ENCODE data around the gene ZNF691. TPM values are rescaled to one million over a fixed set of nuclear protein-coding genes. Genes with fewer than 3 reads are reported as not detected.
"Not testable (repeated sequence)": the region's sequence is repeated elsewhere in the genome, so short reads cannot be mapped to it uniquely, and the experiment has no call there.

Gene ZNF691
- total RNA-seq, 2 donors from 2014 or later: 7.5 to 8.8 TPM

DNA sequence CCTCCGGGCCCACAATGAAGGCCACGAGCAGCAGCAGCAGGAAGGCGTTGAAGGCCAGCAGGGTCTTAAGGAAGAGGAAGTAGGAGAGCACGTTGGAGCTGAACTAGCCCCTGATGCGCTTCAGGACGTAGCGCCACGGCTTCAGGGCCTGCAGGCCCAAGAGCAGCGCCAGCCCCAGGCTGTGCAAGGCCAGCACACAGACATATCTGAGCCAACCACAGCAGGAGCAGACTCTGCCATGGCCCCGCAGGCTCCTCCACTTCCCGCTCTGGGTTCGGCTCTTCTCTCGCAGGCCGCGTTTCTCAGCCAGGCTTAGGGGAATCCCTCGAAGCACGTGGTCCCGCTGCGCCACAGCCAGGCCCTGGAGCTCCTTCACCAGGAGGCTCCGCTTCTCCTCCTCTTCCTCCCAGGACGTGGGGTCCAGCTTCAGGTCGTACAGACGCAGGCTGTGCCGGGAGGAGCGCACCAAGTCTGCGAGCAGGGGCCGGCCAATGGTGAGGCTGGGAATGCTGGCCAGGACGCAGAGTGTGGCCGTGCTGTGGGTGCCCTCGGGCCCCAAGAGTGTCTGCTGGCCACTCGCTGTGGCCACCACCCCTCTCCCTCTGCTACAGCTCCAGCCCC lies 41.7 kb downstream of the ZNF691 start:
- intact Hi-C loops (cut with DNase I): no loop called here
- no peak for ATAC-seq
- no peak for DNase-seq

DNA sequence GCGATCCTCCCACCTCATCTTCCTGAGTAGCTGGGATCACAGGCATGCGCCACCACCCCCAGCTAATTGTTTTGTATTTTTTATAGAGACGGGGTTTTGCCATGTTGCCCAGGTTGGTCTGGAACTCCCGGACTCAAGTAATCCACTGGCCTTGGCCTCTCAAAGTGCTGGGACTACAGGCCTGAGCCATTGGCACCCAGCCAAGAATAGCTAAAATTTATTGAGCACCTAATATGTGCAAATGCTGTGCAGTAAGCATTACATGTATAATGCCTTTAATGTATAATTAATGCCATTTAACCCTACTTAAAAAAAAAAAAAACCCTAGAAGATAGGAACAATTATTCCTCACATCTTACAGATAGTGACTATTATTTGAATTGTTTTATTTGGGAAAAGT lies 42.9 kb downstream of the ZNF691 start:
- DNase-seq (no peak), ATAC-seq (no peak)
- intact Hi-C loops (cut with DNase I): no loop called here

DNA sequence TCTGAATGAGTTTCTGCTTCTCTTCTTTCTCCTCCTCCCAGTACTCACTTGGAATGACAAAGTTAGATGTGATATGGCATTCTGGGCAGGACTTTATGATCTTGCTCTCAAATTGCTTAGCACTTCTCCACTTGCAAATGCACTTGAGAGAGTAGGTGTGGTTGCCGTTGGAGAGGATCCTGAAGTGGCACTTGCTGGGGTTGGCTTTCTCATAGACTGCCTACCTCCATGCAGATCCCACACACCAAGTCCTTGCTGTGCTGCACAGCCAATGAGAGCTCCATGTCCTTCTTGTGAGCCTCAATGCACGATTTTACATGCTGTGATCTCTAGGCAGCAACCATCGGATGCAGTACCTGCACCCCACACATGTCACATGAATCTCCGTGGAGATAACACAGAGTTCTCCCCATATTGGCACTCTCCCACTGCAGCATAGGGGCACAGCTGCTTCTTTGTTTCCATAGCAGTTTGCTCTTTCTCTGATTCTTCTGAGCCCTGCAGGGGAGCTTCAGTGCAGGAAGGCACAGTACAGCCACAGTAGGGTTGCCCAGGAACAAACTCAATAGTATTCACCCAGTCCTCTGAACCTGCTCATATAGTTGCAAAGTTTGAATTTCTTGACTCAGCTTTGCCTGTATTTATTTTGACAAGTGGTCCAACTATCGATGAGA lies 45.2 kb downstream of the ZNF691 start:
- intact Hi-C loops (cut with DNase I): no loop called here
- ATAC-seq (no peak), DNase-seq (no peak)

DNA sequence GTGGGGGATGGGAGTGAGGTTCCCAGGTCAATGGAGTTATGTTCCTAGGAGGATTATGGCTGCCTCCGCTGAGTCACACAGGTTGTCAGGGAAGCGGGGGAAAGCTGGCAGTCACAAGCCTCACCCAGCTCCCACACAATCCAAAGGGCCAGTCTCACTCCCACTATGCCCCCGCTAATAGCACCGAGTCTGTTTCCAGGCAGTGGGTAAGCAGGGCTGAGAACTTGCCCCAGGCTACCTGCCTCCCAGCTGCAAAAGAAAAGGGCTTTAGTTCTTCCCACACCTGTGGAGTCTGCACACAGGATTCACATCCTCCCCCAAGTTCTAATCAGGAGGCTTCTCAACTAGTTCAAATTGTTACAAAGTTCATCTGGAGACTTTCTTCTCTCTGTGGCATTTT lies 53.5 kb downstream of the ZNF691 start:
- ATAC-seq; intact Hi-C loops (cut with DNase I); DNase-seq: not testable (repeated sequence)

Other genes with a start within 250 kb of the ZNF691 start
- gene PPIH, start 188.2 kb upstream of the ZNF691 start, total RNA-seq: 10 to 100 TPM; 21.3 to 24.4 TPM
- gene YBX1, start 164.2 kb upstream of the ZNF691 start, total RNA-seq: 100 to 1,000 TPM; 764 to 775 TPM
- gene CLDN19, start 106.4 kb upstream of the ZNF691 start, total RNA-seq: not detected
- 10 to 100 TPM; 16.2 to 17.7 TPM for gene P3H1, start 79.6 kb upstream of the ZNF691 start, total RNA-seq
- gene C1orf50, start 79.4 kb upstream of the ZNF691 start, total RNA-seq: 1 to 10 TPM; 5.1 to 7.7 TPM
- under 1 TPM in 1 of 2 donors, not detected in 1; 0.13 TPM for gene TMEM269, start 61.6 kb upstream of the ZNF691 start, total RNA-seq
- 1 to 10 TPM; 4.0 to 4.3 TPM for gene ERMAP, start 29.5 kb upstream of the ZNF691 start, total RNA-seq
- gene SVBP, start 29.2 kb upstream of the ZNF691 start, total RNA-seq: 10 to 100 TPM; 10.6 to 14.2 TPM
- 10 to 100 TPM; 10.9 to 12.9 TPM for gene SLC2A1, start 112.3 kb downstream of the ZNF691 start, total RNA-seq